H1 (cell line): ENCODE measurements around the gene POLR2L. TPM values are rescaled to one million over a fixed set of nuclear protein-coding genes. Genes with fewer than 3 reads are reported as not detected.

Experiments used
- CTBP2 ChIP-seq: IDR thresholded peaks from 2 replicates; pipeline ENCODE4 v1.7.0; 2011; ENCODE audit warnings: borderline replicate concordance, mild to moderate bottlenecking, moderate library complexity, mixed read lengths, low read length; ENCODE audit not compliant: insufficient read depth, insufficient read length
- CTCF ChIP-seq, 3 experiments: IDR thresholded peaks; 1 replicate in 2 of 3; 2 replicates in 1 of 3; pipeline versions ENCODE4 v1.5.1 to v1.6.1; 2011; ENCODE audit warnings: low read length in 3 of 3, mild to moderate bottlenecking in 3 of 3, inconsistent platforms in 2 of 3, low read depth in 1 of 3, moderate library complexity in 1 of 3; ENCODE audit not compliant: insufficient read depth in 1 of 3; ENCODE audit errors: control extremely low read depth in 1 of 3
- GTF2F1 ChIP-seq: IDR thresholded peaks from 2 replicates; pipeline ENCODE4 v1.6.1; 2012; ENCODE audit warnings: low read depth, low read length, improper control_type of control experiment, borderline replicate concordance
- HDAC6 ChIP-seq: IDR thresholded peaks from one replicate; pipeline ENCODE4 v1.7.1; 2012; ENCODE audit warnings: low read depth, mild to moderate bottlenecking, inconsistent platforms, low read length, moderate library complexity
- JUN ChIP-seq: IDR thresholded peaks from 2 replicates; pipeline ENCODE4 v1.6.1; 2011; ENCODE audit warnings: low read depth, mild to moderate bottlenecking, improper control_type of control experiment, low read length
- POLR2AphosphoS5 ChIP-seq: IDR thresholded peaks from 2 replicates; pipeline ENCODE4 v1.6.1; 2011; ENCODE audit warnings: low read depth, low read length
- POU5F1 ChIP-seq: IDR thresholded peaks from 2 replicates; pipeline ENCODE4 v1.6.1; 2011; ENCODE audit warnings: low read depth, mild to moderate bottlenecking, low read length, moderate library complexity
- RAD21 ChIP-seq, 2 experiments: IDR thresholded peaks in 1 of 2; conservative IDR thresholded peaks in 1 of 2; 2 replicates each; pipeline ENCODE4 v1.6.1; 2011; ENCODE audit warnings: low read depth in 2 of 2, low read length in 2 of 2, improper control_type of control experiment in 1 of 2, inconsistent platforms in 1 of 2, mild to moderate bottlenecking in 1 of 2, moderate library complexity in 1 of 2
- RXRA ChIP-seq: IDR thresholded peaks from 2 replicates; pipeline ENCODE4 v1.6.1; 2011; ENCODE audit warnings: low read depth, mild to moderate bottlenecking, low read length, moderate library complexity; ENCODE audit not compliant: insufficient read depth
- SIN3A ChIP-seq, 2 experiments: IDR thresholded peaks in 1 of 2; conservative IDR thresholded peaks in 1 of 2; 2 replicates each; pipeline ENCODE4 v1.6.1; 2011 to 2012; ENCODE audit warnings: low read length in 2 of 2, improper control_type of control experiment in 1 of 2, low read depth in 1 of 2, mild to moderate bottlenecking in 1 of 2
- TAF7 ChIP-seq: optimal IDR thresholded peaks from 2 replicates; pipeline ENCODE3; 2011; ENCODE audit warnings: low read depth, mild to moderate bottlenecking, inconsistent platforms, low read length, moderate library complexity, borderline replicate concordance
- TCF12 ChIP-seq: IDR thresholded peaks from 2 replicates; pipeline ENCODE4 v1.6.1; 2011; ENCODE audit warnings: low read depth, mild to moderate bottlenecking, low read length
- polyA plus RNA-seq, 7 experiments: library from polyadenylated mRNA; depleted of rRNA in 3 of 7; stranded (reverse) in 5 of 7; unstranded in 2 of 7; fragments of >200 nt in 5 of 7; fragments of 200-250 nt in 2 of 7; gene quantifications; 1 replicate in 5 of 7; 2 replicates in 1 of 7; 4 replicates in 1 of 7; pipeline versions ENCODE4 v1.2.1 to v1.2.3, GENCODE V29; 2011 to 2013; ENCODE audit warnings: missing spikeins in 2 of 7, mixed read lengths in 2 of 7
- total RNA-seq: library from RNA; stranded (reverse); fragmentation: NEBNext Ultra II Directional; extraction: Animal tissue kit (Norgen Biotek cat#: 25700); gene quantifications from 2 replicates; pipeline ENCODE4 v1.2.1, GENCODE V29; 2021
- TF ChIP-seq, protein P1 (sequence below): IDR thresholded peaks from 2 replicates; pipeline ENCODE4 v1.6.1; 2011; ENCODE audit warnings: low read depth, mild to moderate bottlenecking, low read length; ENCODE audit not compliant: insufficient read depth
- TF ChIP-seq, protein P2 (sequence below): IDR thresholded peaks from 2 replicates; pipeline ENCODE4 v1.6.1; 2012; ENCODE audit warnings: inconsistent platforms

POLR2L gene
- total and polyA plus RNA-seq, 2 of the 8 experiments (the other 6 are each of a cell fraction or from before 2014, with no cell fraction given): 140 to 151 TPM

- TF ChIP-seq, protein P1, sequence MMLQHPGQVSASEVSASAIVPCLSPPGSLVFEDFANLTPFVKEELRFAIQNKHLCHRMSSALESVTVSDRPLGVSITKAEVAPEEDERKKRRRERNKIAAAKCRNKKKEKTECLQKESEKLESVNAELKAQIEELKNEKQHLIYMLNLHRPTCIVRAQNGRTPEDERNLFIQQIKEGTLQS: no peak
- TF ChIP-seq RXRA (0 out of 2 replicates have a peak, but pooled peaks have one; percentile 75), POLR2AphosphoS5 (0 out of 2 replicates have a peak, but pooled peaks have one; percentile 30), POU5F1 (no peak), GTF2F1 (no peak), HDAC6 (no peak), TAF7 (peak; percentile 21), TCF12 (no peak), RAD21 (IDR thresholded peaks at IDR 0.05 in 1 of 2, conservative IDR thresholded peaks at IDR 0.05 in 1 of 2; ENCODE audit: low read depth in 2 of 2, low read length in 2 of 2) (peak; percentile 65 to 72), JUN (no peak), CTCF (IDR thresholded peaks at IDR 0.05; ENCODE audit: control extremely low read depth in 1 of 3, insufficient read depth in 1 of 3, low read depth in 1 of 3, low read length in 3 of 3) (peak in 2 of 3 experiments; percentile 53 to 55; a peak in 3 of 4 replicates), CTBP2 (peak; percentile 48), SIN3A (conservative IDR thresholded peaks at IDR 0.05 in 1 of 2, IDR thresholded peaks at IDR 0.05 in 1 of 2; ENCODE audit: low read depth in 1 of 2, low read length in 2 of 2) (0 out of 4 replicates have a peak, but pooled peaks of 1 of the 2 experiments have one; percentile 45)
- TF ChIP-seq, protein P2, sequence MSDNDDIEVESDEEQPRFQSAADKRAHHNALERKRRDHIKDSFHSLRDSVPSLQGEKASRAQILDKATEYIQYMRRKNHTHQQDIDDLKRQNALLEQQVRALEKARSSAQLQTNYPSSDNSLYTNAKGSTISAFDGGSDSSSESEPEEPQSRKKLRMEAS: no peak
Observed at GRCh38 chr11:850775-851763, 8.7 kb upstream of the POLR2L start (continued).
